NCI-H128 (cell line): ENCODE results near the gene CITED1.
A peak's percentile ranks its signal among the peaks of the same experiment; 100 is the strongest.

Source experiments
- DNase-seq: peaks from one replicate; lab custom pipeline; 2025; ENCODE audit not compliant: unreplicated experiment; lab: John Stamatoyannopoulos, UW

CITED1 gene

DNA sequence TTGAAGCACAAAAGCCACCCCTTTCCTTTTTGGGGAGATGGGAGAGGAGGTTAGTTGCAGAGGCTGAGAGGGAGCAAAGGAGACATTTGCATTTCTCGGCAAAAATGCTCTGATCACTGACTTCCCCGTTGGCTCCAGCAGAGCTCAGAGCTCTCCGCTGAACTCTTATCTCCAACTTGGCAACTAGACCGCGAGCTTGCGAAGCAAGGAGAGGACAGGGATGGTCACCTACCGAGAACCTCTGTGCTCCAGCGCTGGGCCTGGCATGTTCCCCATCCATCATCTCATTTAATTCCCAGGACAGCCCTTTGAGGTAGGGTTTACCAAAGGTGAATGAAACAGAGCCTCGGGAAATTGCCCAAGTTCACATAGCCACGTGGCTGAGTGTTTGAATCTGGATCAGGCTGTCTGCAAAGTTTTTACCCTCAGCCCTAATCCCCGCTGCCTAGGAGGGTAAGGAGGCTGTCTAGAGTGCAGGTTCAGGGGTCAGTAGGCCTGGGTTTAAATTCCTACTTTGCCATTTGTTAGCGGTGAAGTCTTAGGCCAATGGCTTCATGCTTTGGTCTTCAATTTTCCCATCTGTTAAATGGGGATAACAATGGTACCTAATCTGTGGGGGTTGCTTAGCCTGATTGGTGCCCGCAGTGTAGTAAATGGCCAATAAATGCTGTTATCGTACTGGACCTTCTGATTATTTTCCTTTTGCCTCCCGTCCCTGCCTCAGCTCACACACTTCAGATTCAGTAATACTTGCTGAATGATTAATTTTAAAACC, 3.8 kb upstream of the CITED1 start:
- no peak for DNase-seq

DNA sequence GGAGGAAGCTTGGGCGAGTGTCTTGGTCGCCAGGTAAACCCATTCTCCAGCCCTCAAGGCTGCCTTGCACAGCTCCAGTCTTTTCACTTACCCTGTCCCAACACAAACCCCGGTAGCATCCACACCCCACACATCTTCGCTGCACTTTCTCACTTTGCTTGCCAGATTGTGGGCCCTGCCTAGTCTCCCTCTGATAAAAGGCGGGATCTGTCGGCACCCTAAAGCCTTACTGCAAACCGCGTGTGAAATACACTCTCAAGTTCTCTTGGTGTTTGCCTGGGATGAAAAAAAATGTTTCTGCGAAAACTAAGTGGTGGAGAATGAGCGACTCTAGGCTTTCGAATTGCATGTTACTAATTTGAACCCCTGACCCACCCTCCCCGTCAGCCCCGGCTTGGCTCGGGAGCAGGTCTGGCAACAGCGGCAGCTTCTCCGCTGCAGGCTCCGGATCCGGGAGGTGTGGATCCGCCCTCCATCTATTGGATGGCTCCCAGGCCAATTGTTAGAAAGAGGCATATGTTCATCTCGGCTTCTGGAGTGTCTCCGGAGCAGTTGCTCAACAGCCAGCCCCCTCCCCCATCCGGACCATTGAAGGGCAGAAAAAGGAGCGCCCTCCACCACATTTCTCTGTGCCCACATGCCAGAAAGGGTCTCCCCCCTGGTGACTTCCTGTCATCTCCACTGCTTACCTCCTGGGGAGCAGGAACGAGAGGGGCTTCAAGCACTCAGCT, 3.0 kb upstream of the CITED1 start:
- peak; percentile 55 for DNase-seq

DNA sequence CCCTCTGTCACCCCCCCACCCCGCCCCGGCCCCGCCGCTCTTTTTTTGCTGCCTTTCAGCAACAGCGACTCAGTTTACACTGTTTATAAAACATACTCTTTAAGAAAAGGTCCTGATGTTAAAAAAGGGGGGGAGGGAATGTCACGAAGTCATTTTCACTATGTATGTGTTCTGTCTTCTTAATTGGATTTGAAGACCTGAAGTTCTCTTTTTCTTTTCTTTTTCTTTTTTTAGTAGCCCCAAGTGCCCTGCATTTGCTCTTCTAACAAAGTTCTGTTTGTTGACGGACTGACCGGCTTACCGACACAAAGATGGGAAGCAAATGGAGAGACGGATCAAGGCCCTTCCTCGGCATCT, 2.5 kb upstream of the CITED1 start:
- no peak for DNase-seq

DNA sequence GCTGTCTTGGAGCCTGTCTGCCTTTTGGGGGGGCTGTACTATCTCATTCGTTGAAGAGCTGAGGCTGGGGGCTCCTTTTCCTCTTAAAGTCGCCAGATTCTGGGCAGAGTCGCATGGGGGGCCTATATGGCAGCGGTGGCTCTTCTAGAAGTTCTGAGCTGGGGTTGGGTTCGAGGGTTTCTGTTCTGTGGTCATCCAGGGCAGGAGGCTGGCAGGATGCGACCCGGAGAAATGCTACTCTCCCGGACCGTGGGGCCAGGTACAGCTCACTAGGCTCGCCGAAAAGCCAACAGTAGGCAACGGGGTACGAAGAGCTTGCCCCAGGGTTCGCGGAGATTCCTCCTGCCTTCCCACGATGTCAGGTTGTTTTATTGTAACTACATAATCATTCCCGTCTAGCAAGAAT, 1.9 kb upstream of the CITED1 start:
- no peak for DNase-seq

DNA sequence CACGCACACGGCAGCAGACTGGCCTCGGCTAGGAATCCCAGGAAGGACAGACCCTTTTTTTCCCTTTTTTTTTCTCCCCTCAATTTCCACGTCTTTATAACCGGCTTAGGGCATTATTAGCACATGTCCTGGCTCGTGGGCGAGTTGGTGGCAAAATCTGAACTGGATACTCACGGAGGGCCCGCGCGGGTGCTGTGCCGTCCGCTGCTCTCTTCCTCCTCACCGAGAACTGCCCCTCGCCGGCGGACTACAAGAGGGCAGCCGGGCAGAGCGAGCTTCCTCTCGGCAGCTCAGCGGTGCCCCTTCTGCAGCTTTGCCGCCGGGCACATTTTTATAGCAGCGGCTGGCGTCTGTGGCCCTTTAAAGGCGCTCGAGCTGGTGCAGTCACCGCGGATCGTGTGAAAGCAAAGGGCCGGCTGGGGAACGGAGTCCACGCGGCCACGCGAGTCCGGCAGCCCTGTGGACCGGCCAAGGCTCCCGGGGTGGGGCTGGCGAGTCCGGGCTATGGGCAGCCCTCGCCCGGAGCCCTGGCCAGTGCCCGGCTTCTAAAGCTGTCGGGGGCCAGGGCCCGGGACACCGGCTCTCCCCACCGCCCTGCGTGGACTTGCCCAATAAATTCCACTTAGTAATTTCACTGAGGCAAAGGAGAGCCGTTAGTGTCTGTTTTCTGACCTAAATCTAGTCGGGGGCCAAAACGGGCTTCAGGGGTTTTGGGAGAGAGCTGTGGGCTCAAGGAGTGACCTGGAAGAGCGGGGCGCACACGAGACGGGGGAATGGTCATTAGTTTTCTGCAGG, 1.3 kb upstream of the CITED1 start:
- peak; percentile 30 for DNase-seq

DNA sequence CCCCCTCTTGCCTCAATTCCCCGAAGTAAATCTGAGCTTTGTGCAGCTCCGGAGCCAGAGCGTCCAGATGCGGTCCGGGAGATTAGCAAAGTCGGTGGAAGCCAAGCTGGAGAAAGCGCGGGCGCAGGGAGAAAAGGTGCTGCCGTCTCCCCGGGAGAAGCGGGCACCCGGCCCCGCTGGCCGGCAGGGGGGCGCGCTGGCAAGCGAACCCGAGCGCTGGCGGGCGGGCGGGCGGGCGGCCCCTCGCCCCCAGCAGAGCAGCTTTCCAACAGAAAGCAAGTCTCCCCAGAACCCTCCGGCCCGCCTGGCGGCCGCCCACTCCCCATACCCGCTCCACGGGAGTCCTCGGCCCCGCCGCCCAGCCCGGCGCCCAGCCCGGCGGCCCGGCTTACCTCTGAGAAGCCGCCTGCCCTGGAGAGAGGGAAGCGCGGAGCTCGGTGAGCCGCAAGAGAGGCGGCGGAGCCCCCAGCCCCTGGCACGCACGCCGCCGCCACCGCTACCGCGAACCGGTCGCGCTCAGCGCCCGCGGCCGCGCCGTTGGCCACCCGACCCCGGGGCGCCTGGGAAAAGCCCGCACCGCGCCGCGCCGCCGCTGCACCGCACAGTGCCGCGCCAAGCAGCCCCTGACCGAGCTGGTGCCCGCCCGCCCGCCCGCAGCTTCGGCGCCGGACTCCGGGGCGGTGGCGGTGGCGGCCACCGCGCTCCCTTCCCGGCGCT, 529 bp upstream of the CITED1 start:
- peak; percentile 5 for DNase-seq

DNA sequence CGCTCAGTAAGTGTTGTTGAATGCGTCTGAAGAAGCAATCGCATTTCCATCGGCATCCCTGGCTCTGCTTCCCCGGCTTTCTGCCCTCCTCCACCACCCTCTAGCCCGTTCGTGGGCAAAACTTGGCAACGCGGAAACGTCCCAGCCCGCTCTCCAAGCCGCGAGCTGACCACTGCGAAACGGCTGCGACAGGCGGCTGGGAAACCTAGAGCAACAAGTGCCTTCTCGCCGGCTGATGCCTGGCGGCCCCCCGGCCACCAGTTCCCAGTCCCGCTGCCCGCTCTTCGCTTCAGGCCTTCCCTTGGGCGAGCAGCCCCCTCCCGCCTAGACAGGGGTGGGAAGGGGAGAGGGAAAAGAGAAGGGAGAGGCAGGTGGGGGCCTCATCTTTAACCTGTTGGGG, 837 bp downstream of the CITED1 start:
- no peak for DNase-seq

DNA sequence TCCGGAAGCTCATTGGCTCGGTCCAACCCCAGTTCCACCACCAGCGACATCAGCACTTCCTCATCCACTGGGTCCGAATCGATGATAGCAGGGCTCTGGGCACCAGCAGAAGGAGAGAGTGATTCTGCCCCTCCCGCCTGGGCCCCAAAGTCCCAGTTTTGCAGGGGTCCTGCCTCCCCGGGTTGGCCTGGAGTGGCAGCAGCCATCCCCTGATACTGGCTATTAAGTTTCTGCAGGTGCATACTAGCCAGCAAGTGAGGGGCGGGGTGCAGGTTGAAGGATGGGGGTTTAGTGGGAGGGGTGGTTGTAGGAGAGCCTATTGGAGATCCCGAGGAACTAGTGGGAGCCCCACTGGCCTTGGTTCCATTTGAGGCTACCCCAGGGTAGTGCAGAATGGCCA, 3.9 kb downstream of the CITED1 start:
- DNase-seq: no peak

DNA sequence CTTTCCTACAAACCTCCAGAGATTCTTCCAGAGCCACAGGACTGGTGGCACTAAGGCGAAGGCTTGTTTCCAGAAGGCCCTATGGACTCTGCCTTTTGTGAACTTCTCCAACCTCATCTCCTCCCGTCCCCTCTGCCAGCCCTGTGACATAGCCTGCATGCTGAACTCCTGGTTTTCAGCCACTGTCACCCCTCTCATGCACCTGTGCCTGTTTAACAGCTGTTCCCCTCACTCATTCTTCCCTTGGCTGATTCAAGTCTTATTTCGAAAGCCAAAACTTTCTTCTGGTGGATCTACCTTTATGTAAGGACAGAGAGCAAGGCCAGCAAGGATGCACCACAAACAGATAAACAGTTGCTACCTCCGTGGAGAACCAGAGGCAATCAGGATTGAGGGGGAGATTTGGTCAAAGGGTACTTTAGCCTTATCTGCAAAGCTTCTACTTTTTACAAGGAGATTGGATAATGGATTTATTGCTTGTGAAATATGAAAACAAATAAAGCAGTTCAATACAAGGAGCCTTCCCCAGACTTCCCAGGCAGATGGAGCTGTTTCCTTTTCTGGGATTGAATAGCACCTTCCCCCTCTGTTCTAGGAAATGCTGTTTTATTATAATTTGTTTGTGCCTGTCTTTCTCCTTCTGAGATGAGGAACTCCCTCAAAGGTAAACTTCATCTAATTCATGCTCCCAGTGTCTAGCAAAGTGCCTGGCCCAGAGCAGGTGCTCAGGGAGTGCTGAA, 5.7 kb downstream of the CITED1 start:
- DNase-seq: no peak

DNA sequence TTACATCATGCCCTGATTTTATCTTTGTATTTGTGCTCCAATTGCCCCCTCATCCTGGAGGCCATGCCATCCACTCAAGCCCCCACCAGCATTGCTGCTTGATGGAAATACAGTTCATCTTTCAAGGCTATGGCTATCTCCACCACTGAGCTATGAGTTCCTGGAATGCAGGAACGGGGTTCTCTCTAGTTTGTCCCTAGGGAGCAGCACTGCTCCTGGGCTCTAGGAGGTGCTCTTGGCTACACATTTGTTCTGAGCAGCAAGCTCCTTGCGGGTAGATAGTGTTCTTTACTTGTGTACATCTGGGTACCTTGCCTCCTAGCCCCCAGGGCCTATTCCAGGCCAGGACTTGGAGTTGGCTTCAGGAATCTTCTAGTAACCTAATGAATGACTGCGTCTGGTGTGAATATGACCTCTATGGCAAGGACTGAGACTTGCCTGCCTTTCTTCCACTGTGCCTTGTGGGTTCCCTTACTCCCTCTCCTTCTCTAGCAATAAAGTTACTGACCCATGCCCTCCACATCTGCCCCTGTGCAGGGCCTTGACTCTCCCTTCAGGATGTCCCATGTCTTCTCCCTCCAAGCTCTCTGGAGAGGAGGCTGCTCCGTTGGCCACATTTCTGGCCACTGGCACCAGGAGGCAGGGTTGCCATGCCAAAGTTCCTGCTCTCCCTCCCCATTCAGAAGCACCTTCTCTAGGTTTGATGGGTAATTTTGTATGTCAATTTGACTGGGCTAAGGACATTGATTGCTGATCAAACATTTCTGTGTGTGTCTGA, 7.6 kb downstream of the CITED1 start:
- no peak for DNase-seq

DNA sequence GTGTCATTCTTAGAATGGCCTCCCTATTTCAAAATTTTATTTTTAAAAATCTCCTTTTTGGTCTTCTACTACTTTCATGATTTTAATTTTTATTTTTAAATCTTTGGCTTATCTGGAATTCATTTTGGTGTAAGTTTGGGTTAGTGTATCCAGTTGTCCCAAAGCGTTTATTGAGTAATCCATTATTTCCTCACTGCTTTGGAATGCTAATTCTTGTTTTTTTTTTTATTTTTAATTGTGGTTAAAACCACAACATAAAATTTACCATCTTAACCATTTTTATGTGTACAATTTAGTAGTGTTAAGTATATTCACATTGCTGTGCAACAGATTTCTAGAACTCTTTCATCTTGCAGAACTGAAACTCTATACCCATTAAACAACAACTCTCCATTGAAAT, 8.7 kb downstream of the CITED1 start:
- DNase-seq: no peak

DNA sequence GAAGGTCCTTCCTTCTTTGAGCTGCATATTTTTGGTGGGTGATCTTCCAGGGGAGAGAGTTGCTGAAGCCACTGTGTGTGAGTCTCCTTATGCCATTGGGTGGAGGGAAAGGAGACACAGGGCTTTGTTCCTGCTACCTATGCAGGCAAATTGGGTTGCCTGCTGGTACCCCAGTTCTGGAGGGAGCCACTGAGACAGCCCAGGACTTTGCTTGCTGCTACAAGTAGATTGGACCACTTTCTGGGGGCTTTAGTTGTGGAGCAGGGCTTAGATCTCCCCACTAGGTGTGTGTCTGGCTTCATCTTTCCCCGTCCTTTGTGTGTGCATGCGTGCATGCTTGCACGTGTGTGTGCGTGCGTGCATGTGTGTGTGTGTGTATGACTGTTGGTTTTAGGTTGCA, 10.0 kb downstream of the CITED1 start:
- DNase-seq: no peak

DNA sequence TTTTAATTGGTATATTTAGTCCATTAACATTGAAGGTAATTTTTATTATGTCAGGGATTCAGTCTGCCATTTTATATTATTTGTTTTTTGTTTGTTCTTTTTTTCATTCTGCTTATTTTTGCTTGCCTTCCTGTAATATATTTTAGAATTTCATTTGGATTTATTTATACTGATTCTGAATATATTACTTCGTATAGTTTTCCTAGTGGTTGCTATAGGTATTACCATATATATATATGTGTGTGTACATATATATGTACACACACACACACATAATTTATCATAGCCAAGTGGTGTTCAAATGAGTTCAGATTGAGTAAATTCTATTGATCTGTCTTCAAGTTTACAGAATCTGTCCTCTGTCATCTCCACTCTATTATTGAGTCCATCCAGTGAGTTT, 11.2 kb downstream of the CITED1 start:
- DNase-seq: no peak

DNA sequence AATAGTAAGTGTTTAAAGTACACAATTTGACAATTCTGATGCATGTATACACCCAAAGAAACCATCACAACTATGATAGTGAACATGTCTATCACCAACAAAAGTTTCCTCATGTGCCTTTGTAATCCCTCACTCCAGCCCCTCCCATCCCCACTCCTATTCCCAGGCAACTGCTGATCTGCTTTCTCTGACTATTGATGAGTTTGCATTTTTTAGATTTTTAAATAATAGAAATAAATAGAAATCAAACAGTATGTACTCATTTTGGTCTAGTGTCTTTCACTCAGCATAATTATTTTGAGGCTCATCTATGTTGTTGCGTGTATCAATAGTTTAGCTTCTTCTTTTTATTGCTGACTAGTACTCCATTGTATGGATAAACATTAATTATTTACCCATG, 23.4 kb downstream of the CITED1 start:
- DNase-seq: no peak

DNA sequence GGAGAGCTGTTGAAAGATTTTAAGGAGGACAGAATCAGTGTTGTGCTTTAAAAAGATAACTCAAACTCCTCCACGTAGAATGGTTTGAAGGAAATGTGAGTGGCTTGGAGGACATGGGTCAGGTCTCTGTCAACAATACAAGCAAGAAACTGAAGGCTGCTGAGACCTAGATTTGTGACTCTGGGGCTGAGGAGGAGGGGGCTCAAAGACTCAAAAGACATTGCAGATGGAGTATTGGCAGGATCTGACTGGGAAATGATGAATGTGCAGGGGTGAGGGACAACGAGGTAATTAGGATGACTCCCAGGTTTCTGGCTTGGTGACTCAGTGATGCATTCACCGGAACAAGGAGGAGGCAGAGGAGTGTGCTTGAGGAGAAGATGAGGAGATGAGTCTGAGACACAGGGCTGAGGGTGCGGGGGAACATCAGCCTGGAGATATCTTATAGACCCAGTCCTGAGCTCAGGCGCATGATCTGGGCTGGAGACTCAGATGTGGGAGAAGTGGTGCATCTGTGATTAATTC, 25.3 kb downstream of the CITED1 start:
- no peak for DNase-seq

DNA sequence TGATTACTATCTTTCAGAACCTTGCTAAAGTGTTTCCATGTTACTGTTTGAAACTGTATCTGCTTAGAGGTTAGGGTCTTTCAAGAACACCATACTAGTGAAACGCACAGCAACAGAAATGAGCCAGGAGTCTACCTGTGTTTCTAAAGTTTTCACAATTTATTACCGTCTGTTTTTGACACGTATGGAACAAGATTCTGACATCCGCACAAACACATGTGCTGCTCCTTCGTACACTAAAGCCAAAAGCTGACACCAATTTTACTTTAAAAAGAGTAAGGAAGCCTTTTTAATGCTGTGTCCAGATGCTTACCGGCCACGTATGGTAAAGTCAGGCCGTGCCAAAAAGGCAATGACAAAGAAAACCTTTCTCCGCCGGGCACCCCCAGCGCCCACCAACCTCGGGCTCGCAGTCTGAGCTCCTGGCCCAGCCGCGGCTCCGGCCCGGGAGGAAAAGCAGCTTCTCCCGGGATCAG, 29.2 kb downstream of the CITED1 start:
- DNase-seq: no peak

DNA sequence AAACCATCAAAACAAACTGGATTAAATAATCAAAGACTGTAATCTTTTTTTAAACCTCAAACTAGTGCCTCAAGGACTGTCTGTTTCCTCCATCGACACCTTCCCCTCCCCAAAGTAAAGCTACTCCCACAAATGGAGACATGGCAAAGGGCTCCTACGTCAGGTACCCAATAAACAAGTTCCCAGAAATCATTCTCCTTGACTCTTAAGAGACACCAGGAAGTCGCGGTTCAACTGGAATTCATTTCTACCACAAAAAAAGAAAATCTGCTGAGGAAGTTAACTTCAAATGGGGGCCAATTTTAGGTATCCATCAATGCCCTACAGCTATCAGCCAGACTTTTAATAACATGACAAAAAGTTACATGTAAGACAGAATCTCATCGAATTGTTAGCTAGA, 31.2 kb downstream of the CITED1 start:
- no peak for DNase-seq

DNA sequence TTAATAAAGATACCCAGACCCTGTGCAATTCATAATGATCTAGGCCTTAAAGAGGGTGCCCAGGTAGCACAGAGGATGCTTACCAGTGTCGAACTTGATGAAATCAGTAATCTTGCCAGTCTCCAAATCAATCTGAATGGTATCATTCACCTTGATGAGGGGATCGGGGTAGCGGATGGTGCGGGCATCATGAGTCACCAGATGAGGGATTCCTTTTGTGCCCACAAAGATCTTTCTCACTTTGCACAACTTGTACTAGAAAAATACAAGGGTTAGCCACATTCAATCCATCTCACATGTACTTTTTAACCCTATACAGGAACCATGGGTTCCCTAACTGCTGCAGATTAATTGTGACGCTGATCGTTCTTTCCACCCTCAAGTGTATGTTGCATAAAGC, 32.0 kb downstream of the CITED1 start:
- DNase-seq: no peak

DNA sequence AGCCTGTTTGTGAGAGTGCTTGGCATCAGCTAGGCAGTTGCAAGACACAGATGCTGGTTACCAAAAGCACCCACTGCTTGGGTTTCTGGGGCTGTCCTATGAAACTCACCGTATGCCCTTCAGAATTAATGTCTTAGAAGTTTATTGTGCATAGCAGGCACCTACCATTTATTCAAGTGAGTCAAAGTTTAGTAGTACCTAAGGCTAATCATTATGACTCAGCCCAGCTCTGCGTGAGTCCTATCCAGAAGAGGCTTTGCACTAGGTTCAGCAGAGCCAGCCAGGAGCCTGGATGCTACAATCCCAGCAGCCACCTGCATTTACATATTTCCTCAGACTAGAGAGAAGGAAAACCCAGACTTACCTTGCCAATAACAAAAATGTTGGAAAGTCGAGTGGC, 32.8 kb downstream of the CITED1 start:
- no peak for DNase-seq

DNA sequence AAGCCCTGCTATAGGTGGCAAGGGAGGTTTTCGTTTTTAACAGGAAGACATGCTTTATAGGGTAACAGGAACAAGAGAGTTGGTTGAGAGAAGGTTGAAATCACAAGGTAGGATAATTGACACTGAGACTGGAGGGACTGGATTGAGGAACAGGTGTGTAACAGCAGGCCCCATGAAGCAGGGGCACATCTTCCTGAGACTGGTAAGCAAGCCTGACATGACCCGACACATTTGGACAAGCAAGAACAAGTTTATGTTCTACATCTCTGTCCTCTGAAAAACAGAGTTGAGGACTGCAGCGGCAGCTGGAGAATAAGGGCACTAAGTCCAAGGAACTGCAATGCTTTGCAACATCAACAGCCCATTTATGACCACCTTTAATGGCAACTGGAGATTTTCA, 33.9 kb downstream of the CITED1 start:
- DNase-seq: no peak
